Activated T-cell treated with anti-CD3 and anti-CD28 coated beads, Interleukin-2, amount 50 U/mL, for 1 hour (primary cell): ENCODE data around the gene GLG1.
"Not testable (repeated sequence)": the region's sequence is repeated elsewhere in the genome, so short reads cannot be mapped to it uniquely, and the experiment has no call there.

Experiments used
- DNase-seq: peaks from one replicate; pipeline ENCODE4 v3.0.0-alpha.2; 2020

Gene GLG1

GRCh38 chr16:74606521-74607309, at the start of gene GLG1:
Gene GLG1 (minus strand): TSS chr16:74607114. CDS start chr16:74607094, 20 bp downstream.
- DNase-seq: peak; percentile 92

- no peak for DNase-seq
Observed at GRCh38 chr16:74654536-74655050, 47.7 kb upstream of the GLG1 start.

GRCh38 chr16:74652883-74653282, 46.0 kb upstream of the GLG1 start:
- not testable (repeated sequence) for DNase-seq

- no peak for DNase-seq
Observed at GRCh38 chr16:74652249-74652648, 45.3 kb upstream of the GLG1 start.

- DNase-seq: no peak
Observed at GRCh38 chr16:74651841-74652240, 44.9 kb upstream of the GLG1 start.

- no peak for DNase-seq
Observed at GRCh38 chr16:74650966-74651567, 44.2 kb upstream of the GLG1 start.

GRCh38 chr16:74649839-74650504, 43.1 kb upstream of the GLG1 start:
- DNase-seq: no peak

- no peak for DNase-seq
Observed at GRCh38 chr16:74641969-74642368, 35.1 kb upstream of the GLG1 start.

GRCh38 chr16:74637742-74638453, 31.0 kb upstream of the GLG1 start:
- DNase-seq: no peak

GRCh38 chr16:74635303-74635702, 28.4 kb upstream of the GLG1 start:
- no peak for DNase-seq

- DNase-seq: no peak
Observed at GRCh38 chr16:74633686-74634085, 26.8 kb upstream of the GLG1 start.

- no peak for DNase-seq
Observed at GRCh38 chr16:74627506-74628220, 20.7 kb upstream of the GLG1 start.

GRCh38 chr16:74626741-74627416, 20.0 kb upstream of the GLG1 start:
- DNase-seq: no peak

GRCh38 chr16:74625500-74626350, 18.8 kb upstream of the GLG1 start:
- DNase-seq: no peak

GRCh38 chr16:74623839-74624235, 16.9 kb upstream of the GLG1 start:
- DNase-seq: no peak

- DNase-seq: peak; percentile 29
Observed at GRCh38 chr16:74623214-74623838, 16.4 kb upstream of the GLG1 start.

GRCh38 chr16:74622005-74622404, 15.1 kb upstream of the GLG1 start:
- no peak for DNase-seq

- DNase-seq: no peak
Observed at GRCh38 chr16:74617206-74617788, 10.4 kb upstream of the GLG1 start.

- no peak for DNase-seq
Observed at GRCh38 chr16:74611721-74612120, 4.8 kb upstream of the GLG1 start.

- DNase-seq: peak; percentile 53
Observed at GRCh38 chr16:74608944-74609343, 2.0 kb upstream of the GLG1 start.
